Vagina (tissue), 2 donors: Measurements from ENCODE around the gene FRMD4A. TPM values are rescaled to one million over a fixed set of nuclear protein-coding genes. Genes with fewer than 3 reads are reported as not detected.

Experiments used
- DNase-seq, 2 donors: peaks; one replicate each; pipeline ENCODE4 v3.0.0-alpha.2; 2017; ENCODE audit errors: extremely low spot score in 2 of 2
- H3K27ac ChIP-seq: fragments of 200-600 bp; sonication (generic); one replicate; pipeline ENCODE4 v1.5.1; 2019
- H3K27me3 ChIP-seq: fragments of 200-600 bp; sonication (generic); one replicate; pipeline ENCODE4 v1.5.1; 2019
- H3K36me3 ChIP-seq, 2 donors: fragments of 200-600 bp; sonication (generic); one replicate each; pipeline ENCODE4 v1.5.1; 2017 to 2019
- H3K4me1 ChIP-seq: fragments of 200-600 bp; sonication (generic); one replicate; pipeline ENCODE4 v1.5.1; 2019
- H3K4me3 ChIP-seq, 2 donors: fragments of 200-600 bp; sonication (generic); 1 replicate in 1 of 2; 2 replicates in 1 of 2; pipeline ENCODE4 v1.5.1; 2016 to 2019
- H3K9me3 ChIP-seq: fragments of 200-600 bp; sonication (generic); one replicate; pipeline ENCODE4 v1.5.1; 2019
- CTCF ChIP-seq, 3 experiments: fragments of 450-650 bp in 2 of 3; fragments of 200-600 bp in 1 of 3; sonication (generic) in 1 of 3; IDR thresholded peaks; one replicate each; pipeline ENCODE4 v1.5.1; 2017 to 2019; ENCODE audit warnings: antibody characterized with exemption in 3 of 3, mild to moderate bottlenecking in 2 of 3, moderate library complexity in 2 of 3
- POLR2A ChIP-seq, 2 donors: fragments of 450-650 bp; IDR thresholded peaks; one replicate each; pipeline ENCODE4 v1.6.1; 2017; ENCODE audit warnings: antibody characterized with exemption in 2 of 2, mild to moderate bottlenecking in 2 of 2, moderate library complexity in 2 of 2
- POLR2AphosphoS5 ChIP-seq, 2 donors: sonication (generic); formaldehyde crosslinking; IDR thresholded peaks; one replicate each; pipeline ENCODE4 v1.9.0; 2017; ENCODE audit warnings: antibody characterized with exemption in 2 of 2, mild to moderate bottlenecking in 2 of 2, low read depth in 1 of 2; ENCODE audit not compliant: insufficient read depth in 1 of 2
- intact Hi-C: fragments of 100-400 bp; cut with DNase I; formaldehyde crosslinking; loops from one replicate; pipeline ENCODE4 v1.15.1; 2023
- total RNA-seq: library from RNA; depleted of rRNA; stranded (reverse); fragments of >200 nt; gene quantifications from one replicate; pipeline ENCODE4 v1.2.3, GENCODE V29; 2016

The FRMD4A gene
- total RNA-seq, 1 donor from 2014 or later: 24.8 TPM

GRCh38 chr10:13669901-13670300 lies 660.8 kb downstream of the FRMD4A start:
- no peak overlapping the region for H3K27ac ChIP-seq
- H3K27me3 ChIP-seq: no peaks in the 10 kb centered on the region
- TF ChIP-seq CTCF (IDR thresholded peaks at IDR 0.05) (no peak), POLR2AphosphoS5 (IDR thresholded peaks at IDR 0.05; ENCODE audit: insufficient read depth in 1 of 2, low read depth in 1 of 2) (no peak), POLR2A (IDR thresholded peaks at IDR 0.05) (no peak)
- H3K4me3 ChIP-seq: no peak overlapping the region
- no peak for DNase-seq
- H3K36me3 ChIP-seq: peaks cover 0 to 23% of the 10 kb centered on the region in 2 donors
- intact Hi-C loops: no loop called here
- no peaks in the 10 kb centered on the region for H3K9me3 ChIP-seq
- H3K4me1 ChIP-seq: peaks cover 10% of the 10 kb centered on the region

DNA sequence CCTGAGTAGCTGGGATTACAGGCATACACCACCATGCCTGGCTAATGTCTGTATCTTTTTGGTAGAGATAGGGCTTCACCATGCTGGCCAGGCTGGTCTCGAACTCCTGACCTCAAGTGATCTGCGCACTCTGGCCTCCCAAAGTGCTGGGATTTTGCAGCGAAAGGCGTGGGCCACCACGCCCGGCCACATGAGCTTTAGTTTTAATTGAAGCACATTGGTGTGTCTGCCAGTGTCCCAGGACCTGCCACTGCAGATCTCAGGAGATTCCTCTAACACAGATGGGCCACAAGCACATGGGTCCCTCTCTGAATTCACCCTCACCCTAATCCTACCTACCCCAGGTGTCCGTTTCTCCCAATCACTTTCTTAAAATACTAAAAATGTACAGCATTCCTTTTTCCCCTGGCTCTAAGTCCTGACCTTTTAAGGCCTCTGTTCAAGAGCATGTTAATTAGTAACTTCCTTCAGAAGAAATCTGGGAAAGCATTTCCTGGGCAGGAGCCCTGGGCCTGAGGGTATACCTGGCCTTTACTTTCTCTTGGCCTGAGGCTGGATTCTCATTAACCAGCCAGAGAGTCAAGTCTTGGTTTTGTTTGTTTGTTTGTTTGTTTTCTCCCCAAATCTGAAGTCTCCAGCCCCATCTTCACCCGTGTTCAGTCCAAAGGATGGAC lies 661.4 kb downstream of the FRMD4A start:
- no peak for DNase-seq
- Histone ChIP-seq H3K27me3 (no peaks in the 10 kb centered on the region), H3K4me1 (peaks cover 10% of the 10 kb centered on the region), H3K4me3 (no peak overlapping the region), H3K36me3 (peaks cover 0 to 28% of the 10 kb centered on the region in 2 donors), H3K27ac (no peak overlapping the region), H3K9me3 (no peaks in the 10 kb centered on the region)
- TF ChIP-seq POLR2AphosphoS5 (IDR thresholded peaks at IDR 0.05; ENCODE audit: insufficient read depth in 1 of 2, low read depth in 1 of 2) (no peak), CTCF (IDR thresholded peaks at IDR 0.05) (no peak), POLR2A (IDR thresholded peaks at IDR 0.05) (no peak)
- intact Hi-C loops: no loop called here

DNA sequence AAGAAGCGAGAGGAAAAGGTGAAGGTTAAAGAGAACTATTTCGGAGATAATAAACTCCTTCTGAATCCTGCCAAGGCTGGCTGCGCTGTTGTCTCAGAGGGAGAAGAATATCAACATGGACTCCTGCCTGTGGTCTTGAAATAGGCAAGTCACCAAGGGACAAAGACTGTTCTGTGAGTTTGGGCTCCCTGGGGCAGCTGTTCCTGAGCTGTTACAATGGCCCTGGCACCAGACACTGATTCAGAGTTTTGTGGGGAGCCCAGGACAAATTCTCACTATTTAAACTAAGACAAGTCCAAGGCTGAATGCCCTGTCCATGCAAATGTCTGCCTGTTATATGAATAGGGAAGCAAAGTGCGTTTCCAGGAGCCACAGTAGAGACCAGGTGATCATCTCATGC lies 662.6 kb downstream of the FRMD4A start:
- DNase-seq: no peak
- no peaks in the 10 kb centered on the region for H3K9me3 ChIP-seq
- H3K4me3 ChIP-seq: no peak overlapping the region
- H3K36me3 ChIP-seq: peaks cover 0 to 30% of the 10 kb centered on the region in 2 donors
- peaks cover 10% of the 10 kb centered on the region for H3K4me1 ChIP-seq
- no peak overlapping the region for H3K27ac ChIP-seq
- TF ChIP-seq CTCF (IDR thresholded peaks at IDR 0.05) (no peak), POLR2A (IDR thresholded peaks at IDR 0.05) (no peak), POLR2AphosphoS5 (IDR thresholded peaks at IDR 0.05; ENCODE audit: insufficient read depth in 1 of 2, low read depth in 1 of 2) (no peak)
- H3K27me3 ChIP-seq: no peaks in the 10 kb centered on the region
- intact Hi-C loops: no loop called here

- intact Hi-C loops: no loop called here
- no peak for TF ChIP-seq POLR2A (IDR thresholded peaks at IDR 0.05)
- TF ChIP-seq CTCF (IDR thresholded peaks at IDR 0.05): no peak
- TF ChIP-seq POLR2AphosphoS5 (IDR thresholded peaks at IDR 0.05; ENCODE audit: insufficient read depth in 1 of 2, low read depth in 1 of 2): no peak
These were observed 665.0 kb downstream of the FRMD4A start for GRCh38 chr10:13665516-13666262.

GRCh38 chr10:13661256-13661655 lies 669.5 kb downstream of the FRMD4A start:
- intact Hi-C loops: no loop called here
- no peak for DNase-seq
- Histone ChIP-seq H3K4me3 (no peak overlapping the region), H3K27me3 (no peaks in the 10 kb centered on the region), H3K4me1 (peaks cover 20% of the 10 kb centered on the region), H3K36me3 (peaks cover 0 to 22% of the 10 kb centered on the region in 2 donors), H3K27ac (no peak overlapping the region), H3K9me3 (no peaks in the 10 kb centered on the region)
- no peak for TF ChIP-seq POLR2A (IDR thresholded peaks at IDR 0.05)

More at GRCh38 chr10:13665516-13666262, 665.0 kb downstream of the FRMD4A start:
- Histone ChIP-seq H3K27me3 (no peaks in the 10 kb centered on the region), H3K9me3 (no peaks in the 10 kb centered on the region), H3K36me3 (peaks cover 0 to 30% of the 10 kb centered on the region in 2 donors), H3K4me1 (peaks cover 14% of the 10 kb centered on the region), H3K4me3 (no peak overlapping the region), H3K27ac (no peak overlapping the region)
- no peak for DNase-seq
